Common myeloid progenitor, CD34-positive (primary cell): ENCODE measurements around the gene AKT1.

Experiments
- CTCF ChIA-PET: fragments of 350-600 bp; sonication (Branson Sonifier 250); formaldehyde crosslinking; loops from one replicate; lab custom pipeline; 2021; ENCODE audit warnings: antibody characterized with exemption; lab: Charles Lee
- POLR2A ChIA-PET: fragments of 350-600 bp; sonication (Branson Sonifier 250); formaldehyde crosslinking; loops from one replicate; lab custom pipeline; 2021; ENCODE audit warnings: antibody characterized with exemption; lab: Charles Lee
- DNase-seq, 3 donors: peaks; one replicate each; pipeline versions ENCODE4 v3.0.0 to v3.0.0-alpha.2; 2013
- H3K27ac ChIP-seq, 2 experiments: 1 replicate in 1 of 2; 2 replicates in 1 of 2; pipeline ENCODE4 v1.7.0; 2013; ENCODE audit warnings: inconsistent platforms in 2 of 2, low read length in 2 of 2, mild to moderate bottlenecking in 2 of 2, low read depth in 1 of 2, moderate library complexity in 1 of 2; ENCODE audit not compliant: severe bottlenecking in 2 of 2, insufficient read depth in 1 of 2, poor library complexity in 1 of 2
- H3K27me3 ChIP-seq, 5 experiments: replicated peaks in 2 of 5; 1 replicate in 3 of 5; 2 replicates in 2 of 5; pipeline versions ENCODE4 v1.6.1 to v1.7.0; 2013; ENCODE audit warnings: low read length in 4 of 5, mild to moderate bottlenecking in 2 of 5, moderate library complexity in 2 of 5, inconsistent platforms in 1 of 5; ENCODE audit not compliant: insufficient read depth in 5 of 5, control insufficient read depth in 4 of 5
- H3K36me3 ChIP-seq, 4 experiments: 1 replicate in 2 of 4; 2 replicates in 2 of 4; pipeline versions ENCODE4 v1.6.1 to v1.7.0; 2013; ENCODE audit warnings: low read length in 3 of 4, control low read depth in 1 of 4, mild to moderate bottlenecking in 1 of 4; ENCODE audit not compliant: control insufficient read depth in 4 of 4, insufficient read depth in 4 of 4
- H3K4me1 ChIP-seq, 4 experiments: 1 replicate in 3 of 4; 2 replicates in 1 of 4; pipeline versions ENCODE4 v1.6.1 to v1.7.1; 2013; ENCODE audit warnings: low read length in 3 of 4, mild to moderate bottlenecking in 3 of 4, control low read depth in 1 of 4, inconsistent platforms in 1 of 4, moderate library complexity in 1 of 4; ENCODE audit not compliant: control insufficient read depth in 4 of 4, insufficient read depth in 4 of 4; ENCODE audit errors: control extremely low read depth in 1 of 4
- H3K4me3 ChIP-seq, 7 experiments: 1 replicate in 4 of 7; 2 replicates in 3 of 7; pipeline versions ENCODE4 v1.5.1 to v1.7.0; 2013; ENCODE audit warnings: mild to moderate bottlenecking in 7 of 7, low read length in 6 of 7, moderate library complexity in 6 of 7, inconsistent platforms in 2 of 7, low read depth in 2 of 7, control low read depth in 1 of 7; ENCODE audit not compliant: insufficient read depth in 4 of 7, control insufficient read depth in 1 of 7; ENCODE audit errors: extremely low read depth in 1 of 7
- H3K9me3 ChIP-seq, 5 experiments: 1 replicate in 4 of 5; 2 replicates in 1 of 5; pipeline versions ENCODE4 v1.6.1 to v1.7.1; 2013; ENCODE audit warnings: low read length in 4 of 5, mild to moderate bottlenecking in 2 of 5, inconsistent platforms in 1 of 5, low read depth in 1 of 5, moderate library complexity in 1 of 5; ENCODE audit not compliant: control insufficient read depth in 4 of 5, insufficient read depth in 2 of 5; ENCODE audit errors: control extremely low read depth in 1 of 5
- WGBS: methylation state at CpG from one replicate; pipeline ENCODE4 v1.1.5; 2013; ENCODE audit not compliant: insufficient coverage; 5-methylcytosine and 5-hydroxymethylcytosine counted together

Gene AKT1

GRCh38 chr14:104766256-104766862 lies 29.2 kb downstream of the AKT1 start:
- CTCF ChIA-PET = interaction anchor here (0.7 to 5.2 kb wide), 10 partner anchors 9 to 206 kb away, joined by 3 to 30 read pairs (median 4); no protein-coding TSS in a partner anchor
- Histone ChIP-seq H3K9me3 (peaks cover 0 to 14% (median 5%) of the 10 kb centered on the region in 5 experiments), H3K36me3 (peaks cover 6 to 33% (median 18%) of the 10 kb centered on the region in 4 experiments), H3K4me3 (no peak overlapping the region), H3K27me3 (no peaks in the 10 kb centered on the region), H3K4me1 (peaks cover 0 to 8% (median 4%) of the 10 kb centered on the region in 4 experiments), H3K27ac (no peak overlapping the region)
- POLR2A ChIA-PET = no interaction called here
- WGBS = 100% methylated on average over 3 of the region's 4 CpGs
- DNase-seq = no peak

- Histone ChIP-seq H3K4me3 (no peak overlapping the region), H3K4me1 (peaks cover 0 to 8% (median 4%) of the 10 kb centered on the region in 4 experiments), H3K27ac (no peak overlapping the region), H3K36me3 (peaks cover 6 to 33% (median 17%) of the 10 kb centered on the region in 4 experiments), H3K9me3 (peaks cover 0 to 11% (median 3%) of the 10 kb centered on the region in 5 experiments), H3K27me3 (no peaks in the 10 kb centered on the region)
- no peak for DNase-seq
- POLR2A ChIA-PET = no interaction called here
- WGBS = 100% methylated on average over 2 of the region's 3 CpGs
- CTCF ChIA-PET = interaction anchor here (0.7 to 5.2 kb wide), 5 partner anchors 10 to 207 kb away, joined by 3 to 30 read pairs (median 5); no protein-coding TSS in a partner anchor
Observed at GRCh38 chr14:104765517-104765916, 30.0 kb downstream of the AKT1 start.

GRCh38 chr14:104758981-104759969 lies 36.3 kb downstream of the AKT1 start:
- ChIA-PET CTCF (interaction anchor here (2.0 kb wide), 1 partner anchor 9 kb away, joined by 6 read pairs; no protein-coding TSS in a partner anchor), POLR2A (no interaction called here)
- Histone ChIP-seq H3K9me3 (peaks cover 0 to 3% (median 0%) of the 10 kb centered on the region in 5 experiments), H3K4me1 (peaks cover 0 to 9% (median 5%) of the 10 kb centered on the region in 4 experiments), H3K27me3 (no peaks in the 10 kb centered on the region), H3K36me3 (peaks cover 6 to 69% (median 61%) of the 10 kb centered on the region in 4 experiments), H3K27ac (no peak overlapping the region), H3K4me3 (no peak overlapping the region)
- WGBS = 97% methylated on average over 21 of the region's 30 CpGs
- no peak for DNase-seq

- WGBS = 98% methylated on average over 17 of the region's 19 CpGs
- Histone ChIP-seq H3K27ac (no peak overlapping the region), H3K9me3 (no peaks in the 10 kb centered on the region), H3K36me3 (peaks cover 6 to 69% (median 59%) of the 10 kb centered on the region in 4 experiments), H3K4me1 (peaks cover 4 to 20% (median 14%) of the 10 kb centered on the region in 4 experiments), H3K27me3 (no peaks in the 10 kb centered on the region), H3K4me3 (no peak overlapping the region)
- CTCF ChIA-PET = interaction anchor here (1.0 to 2.0 kb wide), 3 partner anchors 9 to 11 kb away, joined by 3 to 6 read pairs (median 5); no protein-coding TSS in a partner anchor
- no peak for DNase-seq
- POLR2A ChIA-PET = no interaction called here
Observed at GRCh38 chr14:104757681-104758392, 37.7 kb downstream of the AKT1 start.

GRCh38 chr14:104757238-104757585 lies 38.3 kb downstream of the AKT1 start:
- no peak for DNase-seq
- H3K9me3 ChIP-seq = no peaks in the 10 kb centered on the region
- peaks cover 4 to 66% (median 59%) of the 10 kb centered on the region in 4 experiments for H3K36me3 ChIP-seq
- no peak overlapping the region for H3K4me3 ChIP-seq
- no peak overlapping the region for H3K27ac ChIP-seq
- WGBS = 92% methylated on average over 8 of the region's 10 CpGs
- H3K4me1 ChIP-seq = peaks cover 4 to 21% (median 15%) of the 10 kb centered on the region in 4 experiments
- ChIA-PET POLR2A (no interaction called here), CTCF (interaction anchor here (1.0 to 1.3 kb wide), 2 partner anchors 10 to 12 kb away, joined by 3 to 5 read pairs; no protein-coding TSS in a partner anchor)
- H3K27me3 ChIP-seq = no peaks in the 10 kb centered on the region

GRCh38 chr14:104756477-104757237 lies 38.9 kb downstream of the AKT1 start:
- peaks cover 2 to 62% (median 58%) of the 10 kb centered on the region in 4 experiments for H3K36me3 ChIP-seq
- no peaks in the 10 kb centered on the region for H3K9me3 ChIP-seq
- no peaks in the 10 kb centered on the region for H3K27me3 ChIP-seq
- H3K27ac ChIP-seq = no peak overlapping the region
- H3K4me3 ChIP-seq = no peak overlapping the region
- DNase-seq = no peak
- ChIA-PET POLR2A (no interaction called here), CTCF (interaction anchor here (0.5 to 1.3 kb wide), 3 partner anchors 10 to 85 kb away, joined by 3 to 5 read pairs (median 3); no protein-coding TSS in a partner anchor)
- H3K4me1 ChIP-seq = peaks cover 4 to 26% (median 20%) of the 10 kb centered on the region in 4 experiments
- 96% methylated on average over 21 of the region's 27 CpGs for WGBS
